DMS79 treated with DMSO at 0.1 percent for 48 hours (cell line): ENCODE data around the gene SKI.
A peak's percentile ranks its signal among the peaks of the same experiment; 100 is the strongest.

Experiments used
- DNase-seq: peaks from one replicate; lab custom pipeline; 2025; lab: John Stamatoyannopoulos, UW

The SKI gene

GRCh38 chr1:2307972-2308371, 79.9 kb downstream of the SKI start:
- no peak for DNase-seq

- no peak for DNase-seq
These were observed 80.7 kb downstream of the SKI start for GRCh38 chr1:2308844-2309243.

GRCh38 chr1:2310332-2311183, 82.4 kb downstream of the SKI start:
- DNase-seq: no peak

GRCh38 chr1:2311184-2312032, 83.3 kb downstream of the SKI start:
- DNase-seq: no peak

- no peak for DNase-seq
These were observed 84.0 kb downstream of the SKI start for GRCh38 chr1:2312160-2312514.

GRCh38 chr1:2312515-2313301, 84.6 kb downstream of the SKI start:
- DNase-seq: no peak

GRCh38 chr1:2313651-2314261, 85.6 kb downstream of the SKI start:
- no peak for DNase-seq

- DNase-seq: peak; percentile 20
These were observed 86.2 kb downstream of the SKI start for GRCh38 chr1:2314273-2314802.

- no peak for DNase-seq
These were observed 86.9 kb downstream of the SKI start for GRCh38 chr1:2314803-2315673.

- DNase-seq: no peak
These were observed 87.7 kb downstream of the SKI start for GRCh38 chr1:2315674-2316450.

GRCh38 chr1:2316451-2316961, 88.4 kb downstream of the SKI start:
- DNase-seq: no peak

- DNase-seq: no peak
These were observed 89.3 kb downstream of the SKI start for GRCh38 chr1:2317230-2318065.

- DNase-seq: no peak
These were observed 90.5 kb downstream of the SKI start for GRCh38 chr1:2318314-2319278.

GRCh38 chr1:2319291-2319690, 91.2 kb downstream of the SKI start:
- DNase-seq: no peak

- DNase-seq: no peak
These were observed 91.9 kb downstream of the SKI start for GRCh38 chr1:2320006-2320405.

GRCh38 chr1:2320760-2321667, 92.9 kb downstream of the SKI start:
- no peak for DNase-seq
